HepG2 (cell line): Measurements from ENCODE around the gene MSANTD2. TPM values are rescaled to one million over a fixed set of nuclear protein-coding genes. Genes with fewer than 3 reads are reported as not detected.
A peak's percentile ranks its signal among the peaks of the same experiment; 100 is the strongest.

ENCODE experiments used
- FLYWCH1 ChIP-seq: sonication (generic); formaldehyde crosslinking; IDR thresholded peaks from 2 replicates; pipeline ENCODE4 v1.8.1; 2023; ENCODE audit warnings: mild to moderate bottlenecking, missing genetic modification reagents
- HOXA9 ChIP-seq: sonication (generic); formaldehyde crosslinking; IDR thresholded peaks from 2 replicates; pipeline ENCODE4 v1.8.1; 2022; ENCODE audit warnings: missing genetic modification reagents, mild to moderate bottlenecking, moderate library complexity, borderline replicate concordance
- STAG1 ChIP-seq: sonication (generic); formaldehyde crosslinking; IDR thresholded peaks from 2 replicates; pipeline ENCODE4 v1.4.0; 2020; ENCODE audit warnings: missing genetic modification reagents
- ZFP82 ChIP-seq: sonication (generic); formaldehyde crosslinking; IDR thresholded peaks from 2 replicates; pipeline ENCODE4 v1.5.1; 2020; ENCODE audit warnings: mild to moderate bottlenecking, missing genetic modification reagents, borderline replicate concordance
- ZNF468 ChIP-seq: sonication (generic); formaldehyde crosslinking; IDR thresholded peaks from 2 replicates; pipeline ENCODE4 v1.8.0; 2022; ENCODE audit warnings: mild to moderate bottlenecking, moderate library complexity, missing genetic modification reagents
- polyA plus RNA-seq, 8 experiments: library from polyadenylated mRNA; depleted of rRNA in 3 of 8; stranded (reverse) in 7 of 8; unstranded in 1 of 8; fragments of >200 nt; fragmentation: Illumina TruSeq in 4 of 8; extraction: Trizol in 4 of 8; gene quantifications; 2 replicates each; pipeline versions ENCODE4 v1.2.1 to v1.2.3, GENCODE V29; 2011 to 2016; ENCODE audit warnings: low read depth in 4 of 8, missing spikeins in 1 of 8, mixed read lengths in 1 of 8; ENCODE audit not compliant: insufficient read depth in 1 of 8
- total RNA-seq, 5 experiments: library from RNA; depleted of rRNA; stranded (reverse); fragments of >200 nt; fragmentation: Illumina TruSeq; extraction: Trizol; gene quantifications; 2 replicates each; pipeline ENCODE4 v1.2.3, GENCODE V29; 2016; ENCODE audit warnings: low read depth in 1 of 5
- TF ChIP-seq, protein P1 (sequence below): sonication (generic); formaldehyde crosslinking; IDR thresholded peaks from 2 replicates; pipeline ENCODE4 v1.5.0; 2020; ENCODE audit warnings: mild to moderate bottlenecking, missing genetic modification reagents, moderate library complexity
- TF ChIP-seq, protein P2 (sequence below): sonication (generic); formaldehyde crosslinking; IDR thresholded peaks from 2 replicates; pipeline ENCODE4 v1.9.0; 2021; ENCODE audit warnings: mild to moderate bottlenecking, missing genetic modification reagents
- TF ChIP-seq, protein P3 (sequence below): sonication (generic); formaldehyde crosslinking; IDR thresholded peaks from 2 replicates; pipeline ENCODE4 v1.5.0; 2020; ENCODE audit warnings: missing genetic modification reagents
- TF ChIP-seq, protein P4 (sequence below): sonication (generic); IDR thresholded peaks from 2 replicates; pipeline ENCODE4 v1.6.1; 2016; ENCODE audit warnings: low read depth, borderline replicate concordance

Gene MSANTD2
- total and polyA plus RNA-seq, 2 of the 13 experiments (the other 11 are each of a cell fraction or from before 2014, with no cell fraction given): 8.7 to 10.1 TPM

DNA sequence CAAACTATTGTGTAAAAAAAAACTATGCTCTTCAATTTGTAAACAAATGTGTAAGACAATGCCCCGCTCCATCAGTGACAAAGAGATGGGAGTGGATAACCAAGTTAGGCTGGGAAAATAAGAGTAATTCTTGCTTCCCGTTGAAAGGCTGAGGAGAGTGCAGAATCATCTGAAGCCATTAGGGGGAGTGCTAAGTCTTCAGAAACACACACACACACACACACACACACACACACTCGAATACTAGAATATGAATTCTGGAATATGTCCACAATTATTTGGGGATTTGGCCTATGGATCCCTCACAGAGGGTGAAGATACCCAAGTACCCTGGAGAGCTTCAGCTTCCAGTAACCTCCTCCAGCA, 37.3 kb upstream of the MSANTD2 start (continued):
- TF ChIP-seq, protein P1, sequence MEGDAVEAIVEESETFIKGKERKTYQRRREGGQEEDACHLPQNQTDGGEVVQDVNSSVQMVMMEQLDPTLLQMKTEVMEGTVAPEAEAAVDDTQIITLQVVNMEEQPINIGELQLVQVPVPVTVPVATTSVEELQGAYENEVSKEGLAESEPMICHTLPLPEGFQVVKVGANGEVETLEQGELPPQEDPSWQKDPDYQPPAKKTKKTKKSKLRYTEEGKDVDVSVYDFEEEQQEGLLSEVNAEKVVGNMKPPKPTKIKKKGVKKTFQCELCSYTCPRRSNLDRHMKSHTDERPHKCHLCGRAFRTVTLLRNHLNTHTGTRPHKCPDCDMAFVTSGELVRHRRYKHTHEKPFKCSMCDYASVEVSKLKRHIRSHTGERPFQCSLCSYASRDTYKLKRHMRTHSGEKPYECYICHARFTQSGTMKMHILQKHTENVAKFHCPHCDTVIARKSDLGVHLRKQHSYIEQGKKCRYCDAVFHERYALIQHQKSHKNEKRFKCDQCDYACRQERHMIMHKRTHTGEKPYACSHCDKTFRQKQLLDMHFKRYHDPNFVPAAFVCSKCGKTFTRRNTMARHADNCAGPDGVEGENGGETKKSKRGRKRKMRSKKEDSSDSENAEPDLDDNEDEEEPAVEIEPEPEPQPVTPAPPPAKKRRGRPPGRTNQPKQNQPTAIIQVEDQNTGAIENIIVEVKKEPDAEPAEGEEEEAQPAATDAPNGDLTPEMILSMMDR (CRISPR knock-in tag): peak; percentile 71
- TF ChIP-seq, protein P2, sequence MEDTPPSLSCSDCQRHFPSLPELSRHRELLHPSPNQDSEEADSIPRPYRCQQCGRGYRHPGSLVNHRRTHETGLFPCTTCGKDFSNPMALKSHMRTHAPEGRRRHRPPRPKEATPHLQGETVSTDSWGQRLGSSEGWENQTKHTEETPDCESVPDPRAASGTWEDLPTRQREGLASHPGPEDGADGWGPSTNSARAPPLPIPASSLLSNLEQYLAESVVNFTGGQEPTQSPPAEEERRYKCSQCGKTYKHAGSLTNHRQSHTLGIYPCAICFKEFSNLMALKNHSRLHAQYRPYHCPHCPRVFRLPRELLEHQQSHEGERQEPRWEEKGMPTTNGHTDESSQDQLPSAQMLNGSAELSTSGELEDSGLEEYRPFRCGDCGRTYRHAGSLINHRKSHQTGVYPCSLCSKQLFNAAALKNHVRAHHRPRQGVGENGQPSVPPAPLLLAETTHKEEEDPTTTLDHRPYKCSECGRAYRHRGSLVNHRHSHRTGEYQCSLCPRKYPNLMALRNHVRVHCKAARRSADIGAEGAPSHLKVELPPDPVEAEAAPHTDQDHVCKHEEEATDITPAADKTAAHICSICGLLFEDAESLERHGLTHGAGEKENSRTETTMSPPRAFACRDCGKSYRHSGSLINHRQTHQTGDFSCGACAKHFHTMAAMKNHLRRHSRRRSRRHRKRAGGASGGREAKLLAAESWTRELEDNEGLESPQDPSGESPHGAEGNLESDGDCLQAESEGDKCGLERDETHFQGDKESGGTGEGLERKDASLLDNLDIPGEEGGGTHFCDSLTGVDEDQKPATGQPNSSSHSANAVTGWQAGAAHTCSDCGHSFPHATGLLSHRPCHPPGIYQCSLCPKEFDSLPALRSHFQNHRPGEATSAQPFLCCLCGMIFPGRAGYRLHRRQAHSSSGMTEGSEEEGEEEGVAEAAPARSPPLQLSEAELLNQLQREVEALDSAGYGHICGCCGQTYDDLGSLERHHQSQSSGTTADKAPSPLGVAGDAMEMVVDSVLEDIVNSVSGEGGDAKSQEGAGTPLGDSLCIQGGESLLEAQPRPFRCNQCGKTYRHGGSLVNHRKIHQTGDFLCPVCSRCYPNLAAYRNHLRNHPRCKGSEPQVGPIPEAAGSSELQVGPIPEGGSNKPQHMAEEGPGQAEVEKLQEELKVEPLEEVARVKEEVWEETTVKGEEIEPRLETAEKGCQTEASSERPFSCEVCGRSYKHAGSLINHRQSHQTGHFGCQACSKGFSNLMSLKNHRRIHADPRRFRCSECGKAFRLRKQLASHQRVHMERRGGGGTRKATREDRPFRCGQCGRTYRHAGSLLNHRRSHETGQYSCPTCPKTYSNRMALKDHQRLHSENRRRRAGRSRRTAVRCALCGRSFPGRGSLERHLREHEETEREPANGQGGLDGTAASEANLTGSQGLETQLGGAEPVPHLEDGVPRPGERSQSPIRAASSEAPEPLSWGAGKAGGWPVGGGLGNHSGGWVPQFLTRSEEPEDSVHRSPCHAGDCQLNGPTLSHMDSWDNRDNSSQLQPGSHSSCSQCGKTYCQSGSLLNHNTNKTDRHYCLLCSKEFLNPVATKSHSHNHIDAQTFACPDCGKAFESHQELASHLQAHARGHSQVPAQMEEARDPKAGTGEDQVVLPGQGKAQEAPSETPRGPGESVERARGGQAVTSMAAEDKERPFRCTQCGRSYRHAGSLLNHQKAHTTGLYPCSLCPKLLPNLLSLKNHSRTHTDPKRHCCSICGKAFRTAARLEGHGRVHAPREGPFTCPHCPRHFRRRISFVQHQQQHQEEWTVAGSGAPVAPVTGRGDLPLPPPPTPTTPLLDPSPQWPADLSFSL (CRISPR knock-in tag): peak; percentile 79; the same call in 1 of the 2 replicates
- TF ChIP-seq ZNF468 (CRISPR knock-in tag) (no peak), FLYWCH1 (no peak), ZFP82 (CRISPR knock-in tag) (no peak), HOXA9 (no peak), STAG1 (CRISPR knock-in tag) (peak; percentile 14; the same call in 1 of the 2 replicates)
- TF ChIP-seq, protein P3, sequence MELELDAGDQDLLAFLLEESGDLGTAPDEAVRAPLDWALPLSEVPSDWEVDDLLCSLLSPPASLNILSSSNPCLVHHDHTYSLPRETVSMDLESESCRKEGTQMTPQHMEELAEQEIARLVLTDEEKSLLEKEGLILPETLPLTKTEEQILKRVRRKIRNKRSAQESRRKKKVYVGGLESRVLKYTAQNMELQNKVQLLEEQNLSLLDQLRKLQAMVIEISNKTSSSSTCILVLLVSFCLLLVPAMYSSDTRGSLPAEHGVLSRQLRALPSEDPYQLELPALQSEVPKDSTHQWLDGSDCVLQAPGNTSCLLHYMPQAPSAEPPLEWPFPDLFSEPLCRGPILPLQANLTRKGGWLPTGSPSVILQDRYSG (CRISPR knock-in tag): no peak
- TF ChIP-seq, protein P4, sequence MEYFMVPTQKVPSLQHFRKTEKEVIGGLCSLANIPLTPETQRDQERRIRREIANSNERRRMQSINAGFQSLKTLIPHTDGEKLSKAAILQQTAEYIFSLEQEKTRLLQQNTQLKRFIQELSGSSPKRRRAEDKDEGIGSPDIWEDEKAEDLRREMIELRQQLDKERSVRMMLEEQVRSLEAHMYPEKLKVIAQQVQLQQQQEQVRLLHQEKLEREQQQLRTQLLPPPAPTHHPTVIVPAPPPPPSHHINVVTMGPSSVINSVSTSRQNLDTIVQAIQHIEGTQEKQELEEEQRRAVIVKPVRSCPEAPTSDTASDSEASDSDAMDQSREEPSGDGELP: no peak
